Measurements from ENCODE around the gene ARMCX5. TPM values are rescaled to one million over a fixed set of nuclear protein-coding genes. Genes with fewer than 3 reads are reported as not detected.

Gene ARMCX5
- total RNA-seq (2021; fragmentation: NEBNext Ultra II Directional; extraction: Animal tissue kit (Norgen Biotek cat#: 25700)) (9.2 and 10.9 TPM in 2 replicates), polyA plus RNA-seq (2011; rRNA removed) (7.2 and 8.6 TPM in 2 replicates), polyA minus RNA-seq (2011; rRNA and poly(A)+ RNA removed) (28.3 and 38.7 TPM in 2 replicates)
- polyA plus RNA-seq (2011; cell fraction: cytosol; rRNA removed), result 14.7 TPM
- 10.3 TPM for polyA plus RNA-seq (2011; cell fraction: nucleus; rRNA removed)
- polyA plus RNA-seq (2012, experiment 1 of 2), result 10.8 to 15.2 TPM (median 13.9 TPM) in 4 replicates
- polyA plus RNA-seq (2012, experiment 2 of 2), result 0.72 TPM
- polyA plus RNA-seq (2013, experiment 1 of 2), result 9.3 TPM
- 8.2 TPM for polyA plus RNA-seq (2013, experiment 2 of 2)
- polyA minus RNA-seq (2011; cell fraction: cytosol; rRNA and poly(A)+ RNA removed), result 11.2 TPM
- 22.6 TPM for polyA minus RNA-seq (2011; cell fraction: nucleus; rRNA and poly(A)+ RNA removed)
- long read RNA-seq, experiment 1, full-length matches to known transcripts, result 16 of 16 reads
- long read RNA-seq, experiment 1, partial matches to known transcripts, result 0 of 16 reads
- long read RNA-seq, experiment 1, other reads (novel, unspliced or antisense), result 0 of 16 reads
- long read RNA-seq, experiment 2, full-length matches to known transcripts, result 8 of 18 reads
- long read RNA-seq, experiment 2, partial matches to known transcripts, result 3 of 18 reads
- long read RNA-seq, experiment 2, other reads (novel, unspliced or antisense), result 7 of 18 reads

DNA sequence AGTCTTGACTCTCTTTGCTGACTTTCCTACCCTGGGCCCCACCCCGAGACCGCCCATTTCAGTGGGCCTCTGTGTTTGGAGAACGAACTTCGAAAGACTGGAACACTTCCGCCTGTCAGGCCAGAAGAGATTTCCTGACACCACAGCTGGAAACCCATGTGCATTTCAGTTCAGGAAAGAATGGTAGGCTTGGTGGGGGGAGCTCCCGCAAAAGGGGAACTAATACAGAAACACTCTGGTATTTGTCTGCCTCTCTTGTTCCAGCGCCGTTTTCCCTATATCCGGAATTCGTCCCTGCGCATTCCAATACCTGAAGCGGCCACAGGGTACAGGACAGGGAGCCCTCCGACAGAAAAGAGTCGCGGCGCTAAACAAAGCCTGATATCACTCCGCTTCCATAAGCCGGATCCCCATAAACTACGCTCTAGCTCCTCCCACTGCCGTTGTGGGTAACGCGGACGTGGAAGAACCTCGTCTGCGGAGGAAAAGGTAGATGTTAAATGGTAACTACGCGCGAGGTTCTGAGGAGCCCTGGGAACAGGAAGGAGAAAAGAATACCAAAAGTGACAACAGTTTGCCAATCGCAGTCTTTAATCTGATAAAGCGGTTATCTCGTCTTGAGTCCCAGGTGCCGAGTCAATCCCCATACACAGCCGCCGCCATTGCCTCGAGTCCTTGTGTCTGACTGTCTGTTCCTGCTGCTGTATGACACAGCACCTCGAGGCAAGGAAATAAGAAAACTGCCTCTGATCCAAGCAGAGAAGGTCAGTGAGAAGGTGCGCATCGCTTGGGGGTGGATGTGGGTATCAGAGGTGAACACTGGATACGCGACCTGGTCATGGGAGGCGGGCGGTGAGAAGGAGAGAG is at the start of gene ARMCX5:
Gene ARMCX5, plus strand, starts transcription at position 432 of the 867 bp plus-strand sequence. CDS start 2,627 bp downstream, outside the sequence.
- H3K36me3 ChIP-seq (ENCODE audit: control insufficient read depth in 2 of 4, insufficient read depth in 4 of 4, low read length in 3 of 4), result peaks cover 0 to 12% (median 3%) of the 10 kb centered on the region in 4 experiments; a peak in 5 of 8 replicates
- no peak within 1 kb of the TSS for H3K23ac ChIP-seq (ENCODE audit: insufficient read length)
- DNase-seq (ENCODE audit: low read depth in 1 of 2, low spot score in 2 of 2) (peak; percentile 39 to 53), FAIRE-seq (peak; percentile 24)
- H2BK15ac ChIP-seq (ENCODE audit: low read length), result no peak within 1 kb of the TSS
- no peak within 1 kb of the TSS for H4K5ac ChIP-seq (ENCODE audit: insufficient read length, low read depth, low read length)
- no peak within 1 kb of the TSS for H4K91ac ChIP-seq (replicated peaks; ENCODE audit: insufficient read length, low read length)
- H3K14ac ChIP-seq (ENCODE audit: insufficient read length), result no peak within 1 kb of the TSS
- H3K79me2 ChIP-seq (ENCODE audit: control insufficient read depth in 1 of 2, insufficient read depth in 2 of 2, low read length in 2 of 2), result peaks cover 0 to 12% of the 10 kb centered on the region in 2 experiments; a peak in 2 of 4 replicates
- 1% methylated on average over 27 of the region's 42 CpGs; no CpG with 5 or more reads in 1 of the 2 experiments for WGBS, 2 experiments (ENCODE audit: extremely low coverage in 1 of 2, insufficient coverage in 1 of 2, insufficient read length in 1 of 2, insufficient replicate concordance in 2 of 2, low coverage in 1 of 2, low lambda C conversion rate in 2 of 2, missing lambda C conversion rate in 1 of 2)
- H4K20me1 ChIP-seq (replicated peaks in 1 of 2; ENCODE audit: control insufficient read depth in 1 of 2, insufficient read depth in 2 of 2, low read length in 2 of 2), result no peaks in the 10 kb centered on the region
- H3K4ac ChIP-seq (replicated peaks; ENCODE audit: insufficient read length, low read depth, low read length), result no peak within 1 kb of the TSS
- H3K4me3 ChIP-seq (ENCODE audit: extremely low read depth in 1 of 4, insufficient read depth in 2 of 4, low read depth in 3 of 4, low read length in 4 of 4), result peak within 1 kb of the TSS; percentile 70 to 98 (median 84)
- H3K27ac ChIP-seq (ENCODE audit: low read depth, low read length), result peak within 1 kb of the TSS; percentile 67; the same call in 1 of the 2 replicates
- H2AFZ ChIP-seq (ENCODE audit: low read length), result peak within 1 kb of the TSS; percentile 96
- CTCF ChIA-PET (ENCODE audit: partially characterized antibody), result interaction anchor here (0.6 to 1.4 kb wide), 2 partner anchors 52 to 236 kb away, joined by 3 read pairs; partner anchors contain the start of gene GPRASP1
- peak within 1 kb of the TSS; percentile 51 for H3K18ac ChIP-seq (ENCODE audit: extremely low read depth, low read length)
- POLR2A ChIA-PET (ENCODE audit: partially characterized antibody), result interaction anchor here (0.7 to 1.4 kb wide), 5 partner anchors 10 to 298 kb away, joined by 3 to 5 read pairs (median 4); no protein-coding TSS in a partner anchor
- peak within 1 kb of the TSS; percentile 66 to 68 for H3K4me2 ChIP-seq (ENCODE audit: insufficient read depth in 1 of 2, low read depth in 2 of 2, low read length in 2 of 2)
- H2BK5ac ChIP-seq (ENCODE audit: low read depth, low read length), result no peak within 1 kb of the TSS
- H3K9me3 ChIP-seq (ENCODE audit: insufficient read depth in 2 of 2, low read depth in 1 of 2, low read length in 1 of 2), result no peaks in the 10 kb centered on the region
- H3K56ac ChIP-seq (replicated peaks; ENCODE audit: insufficient read length, low read depth, low read length), result peak within 1 kb of the TSS; percentile 56
- no peak within 1 kb of the TSS for H2BK120ac ChIP-seq (replicated peaks; ENCODE audit: low read depth, low read length)
- H3K4me1 ChIP-seq (replicated peaks in 1 of 4; ENCODE audit: control insufficient read depth in 3 of 4, insufficient read depth in 4 of 4, low read length in 3 of 4), result peaks cover 0 to 2% (median 0%) of the 10 kb centered on the region in 4 experiments; a peak in 2 of 7 replicates
- peak within 1 kb of the TSS; percentile 65 to 96 (median 88) for H3K9ac ChIP-seq (replicated peaks in 1 of 4; ENCODE audit: extremely low read depth in 1 of 4, low read depth in 3 of 4, low read length in 3 of 4)
- peak within 1 kb of the TSS; percentile 83; the same call in 1 of the 2 replicates for H4K8ac ChIP-seq (ENCODE audit: extremely low read depth, insufficient read depth, low read length)
- no peak within 1 kb of the TSS; the same call in 1 of the 2 replicates for H2BK12ac ChIP-seq (ENCODE audit: low read depth, low read length)
- no peak within 1 kb of the TSS for H2AK5ac ChIP-seq (ENCODE audit: low read depth, low read length)
- H3K27me3 ChIP-seq (replicated peaks in 1 of 4; ENCODE audit: control insufficient read depth in 3 of 4, extremely low read depth in 1 of 4, insufficient read depth in 3 of 4, low read length in 3 of 4), result no peaks in the 10 kb centered on the region
- no peaks in the 10 kb centered on the region for H3K79me1 ChIP-seq (ENCODE audit: low read depth, low read length)
- no peak within 1 kb of the TSS for H2BK20ac ChIP-seq (ENCODE audit: low read length)
- no peaks in the 10 kb centered on the region; the same call in 1 of the 2 replicates for H3K23me2 ChIP-seq (ENCODE audit: low read depth, low read length)
- peak; percentile 56 for TF ChIP-seq ASH2L (IDR thresholded peaks at IDR 0.05; ENCODE audit: low read length)
- TF ChIP-seq, protein P1, sequence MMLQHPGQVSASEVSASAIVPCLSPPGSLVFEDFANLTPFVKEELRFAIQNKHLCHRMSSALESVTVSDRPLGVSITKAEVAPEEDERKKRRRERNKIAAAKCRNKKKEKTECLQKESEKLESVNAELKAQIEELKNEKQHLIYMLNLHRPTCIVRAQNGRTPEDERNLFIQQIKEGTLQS (IDR thresholded peaks at IDR 0.05; ENCODE audit: insufficient read depth, low read depth, low read length), result no peak
- peak; percentile 76 for TF ChIP-seq TAF1 (IDR thresholded peaks at IDR 0.05; ENCODE audit: low read depth, low read length)
- TF ChIP-seq PHF8 (conservative IDR thresholded peaks at IDR 0.05; ENCODE audit: low read depth, low read length), result peak; percentile 78
- TF ChIP-seq KDM4A (IDR thresholded peaks at IDR 0.05; ENCODE audit: low read depth, low read length, severe bottlenecking), result peak; percentile 24
- no peak for TF ChIP-seq SUZ12 (IDR thresholded peaks at IDR 0.05; ENCODE audit: low read length)
- TF ChIP-seq RFX5 (IDR thresholded peaks at IDR 0.05; ENCODE audit: borderline replicate concordance, low read depth, low read length), result no peak

Data from H1 (cell line).